NCI-H1092 (cell line): ENCODE measurements around the gene DLG3.

ENCODE experiments used
- DNase-seq: peaks from one replicate; lab custom pipeline; 2025; lab: John Stamatoyannopoulos, UW

The DLG3 gene

GRCh38 chrX:70437921-70438665 is 6.5 kb upstream of the DLG3 start:
- DNase-seq, result no peak

DNA sequence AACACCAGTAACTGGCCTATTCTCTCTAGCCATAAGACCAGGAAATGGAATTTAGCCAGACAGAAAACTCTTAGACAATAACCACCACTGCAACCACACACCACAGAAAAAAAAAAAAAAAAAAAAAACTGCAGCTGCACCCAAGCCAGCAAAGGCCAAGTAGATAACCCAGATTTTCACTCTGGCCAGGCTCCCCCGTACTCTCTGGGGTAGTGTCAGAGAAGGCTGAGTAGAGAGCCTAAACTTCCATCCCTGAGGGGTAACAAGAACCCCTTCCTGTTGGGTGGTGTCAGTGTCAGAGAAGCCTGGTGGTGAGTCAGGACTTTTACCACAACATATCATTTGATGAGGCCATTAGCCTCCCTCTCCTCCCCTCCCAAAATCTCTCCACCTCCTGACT is 5.6 kb upstream of the DLG3 start:
- no peak for DNase-seq

DNA sequence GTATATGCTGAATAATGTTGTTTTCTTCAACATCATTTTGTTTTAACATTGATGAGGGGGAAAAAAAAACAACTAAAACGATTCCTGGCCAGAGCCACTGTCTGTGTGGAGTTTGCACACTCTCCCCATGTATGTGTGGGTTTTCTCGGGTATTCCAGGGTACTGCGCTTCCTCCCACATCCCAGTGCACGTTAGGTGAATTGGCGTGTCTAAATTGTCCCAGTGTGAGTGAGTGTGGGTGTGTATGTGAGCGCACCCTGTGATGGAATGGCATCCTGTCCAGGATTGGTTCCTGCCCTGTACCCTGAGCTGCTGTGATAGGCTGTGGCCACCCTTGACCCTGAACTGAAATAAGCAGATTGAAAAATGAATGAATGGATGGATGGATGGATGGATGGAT is 2.4 kb upstream of the DLG3 start:
- no peak for DNase-seq

DNA sequence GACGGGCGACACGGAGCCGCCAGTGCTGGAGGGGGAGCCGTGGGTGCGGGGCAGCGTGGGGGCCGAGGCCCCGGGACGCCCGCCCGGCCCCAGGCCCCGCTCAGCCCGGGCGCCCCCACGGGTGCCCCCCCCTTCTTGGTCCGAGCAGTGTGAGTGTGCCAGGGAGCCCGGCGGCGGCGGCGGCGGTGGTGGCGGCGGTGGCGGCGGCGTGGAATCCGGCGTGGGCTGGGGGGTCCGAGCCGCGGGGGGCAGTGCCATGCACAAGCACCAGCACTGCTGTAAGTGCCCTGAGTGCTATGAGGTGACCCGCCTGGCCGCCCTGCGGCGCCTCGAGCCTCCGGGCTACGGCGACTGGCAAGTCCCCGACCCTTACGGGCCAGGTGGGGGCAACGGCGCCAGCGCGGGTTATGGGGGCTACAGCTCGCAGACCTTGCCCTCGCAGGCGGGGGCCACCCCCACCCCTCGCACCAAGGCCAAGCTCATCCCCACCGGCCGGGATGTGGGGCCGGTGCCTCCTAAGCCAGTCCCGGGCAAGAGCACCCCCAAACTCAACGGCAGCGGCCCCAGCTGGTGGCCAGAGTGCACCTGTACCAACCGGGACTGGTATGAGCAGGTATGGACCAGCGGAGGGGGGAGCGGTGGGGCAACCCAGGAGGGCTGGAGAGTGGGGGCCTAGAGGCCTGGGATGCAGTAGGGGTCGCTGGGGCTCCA is 466 bp downstream of the DLG3 start:
- DNase-seq, result no peak

DNA sequence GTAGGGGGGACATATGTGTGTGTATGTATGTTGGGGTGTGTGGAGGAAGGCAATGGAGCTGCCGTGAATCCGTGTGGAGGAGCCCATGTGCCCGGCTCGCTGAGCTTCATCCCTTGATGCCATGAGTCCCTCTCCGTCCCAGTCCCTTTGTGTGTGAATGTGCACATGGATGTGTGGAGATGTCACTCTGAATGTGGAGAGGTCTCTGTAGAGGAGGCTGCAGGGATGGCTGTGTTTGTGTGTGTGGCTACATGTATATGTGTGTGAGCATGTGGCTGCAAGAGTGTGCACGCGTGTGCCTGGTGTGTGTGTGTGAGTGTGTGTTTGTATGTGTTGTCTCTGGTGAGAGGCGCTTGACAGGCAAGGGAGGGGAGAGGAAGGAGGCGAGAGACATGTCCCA is 1.3 kb downstream of the DLG3 start:
- no peak for DNase-seq

DNA sequence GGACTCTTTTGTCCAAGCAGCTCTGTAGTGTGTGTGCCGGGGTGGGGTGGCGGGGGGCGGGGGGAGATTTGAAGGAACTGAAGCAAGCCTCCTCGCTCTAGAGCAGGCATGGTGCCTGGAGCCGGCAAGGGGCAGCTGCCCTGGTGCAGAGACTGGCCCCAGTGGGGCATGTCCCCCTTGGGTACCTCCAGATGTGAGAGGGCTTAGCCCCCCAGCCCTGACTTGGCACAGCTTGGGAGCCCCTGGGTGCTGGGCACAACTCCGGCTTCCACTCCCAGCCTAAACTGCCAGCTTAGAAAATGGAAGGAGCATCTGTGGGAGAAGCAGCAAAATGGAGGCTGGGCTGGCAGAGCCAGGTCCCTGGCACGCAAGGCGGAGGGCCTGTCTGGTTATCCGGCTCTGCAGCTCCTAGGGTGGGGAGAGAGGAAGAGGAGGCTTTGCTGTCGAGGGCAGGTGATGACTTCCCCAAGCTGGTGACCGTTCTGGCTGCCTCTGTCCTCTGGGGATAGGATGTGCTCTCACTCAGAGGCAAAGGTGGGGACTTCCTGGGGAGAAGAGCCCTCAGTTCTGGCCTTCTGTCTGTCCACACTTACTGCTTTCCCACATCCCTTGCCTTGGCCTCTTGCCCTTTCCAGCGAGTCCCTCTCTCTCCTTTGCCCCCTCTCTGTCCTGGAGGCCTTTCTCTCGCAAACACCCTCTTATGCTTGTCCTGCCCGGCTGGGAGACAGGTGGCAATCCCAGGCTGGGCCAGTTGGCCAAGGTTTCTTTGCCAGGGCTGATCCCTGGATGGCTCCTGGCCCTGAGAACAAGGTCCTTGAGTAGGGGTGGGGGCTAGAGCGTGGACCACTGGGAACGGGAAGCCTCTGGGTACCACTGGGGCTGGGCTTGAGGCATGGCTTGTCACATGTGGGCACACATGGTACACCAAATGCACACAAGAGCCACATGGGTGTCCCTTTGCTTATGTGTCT is 2.0 kb downstream of the DLG3 start:
- no peak for DNase-seq

GRCh38 chrX:70449457-70449966 is 4.9 kb downstream of the DLG3 start:
- DNase-seq, result no peak

DNA sequence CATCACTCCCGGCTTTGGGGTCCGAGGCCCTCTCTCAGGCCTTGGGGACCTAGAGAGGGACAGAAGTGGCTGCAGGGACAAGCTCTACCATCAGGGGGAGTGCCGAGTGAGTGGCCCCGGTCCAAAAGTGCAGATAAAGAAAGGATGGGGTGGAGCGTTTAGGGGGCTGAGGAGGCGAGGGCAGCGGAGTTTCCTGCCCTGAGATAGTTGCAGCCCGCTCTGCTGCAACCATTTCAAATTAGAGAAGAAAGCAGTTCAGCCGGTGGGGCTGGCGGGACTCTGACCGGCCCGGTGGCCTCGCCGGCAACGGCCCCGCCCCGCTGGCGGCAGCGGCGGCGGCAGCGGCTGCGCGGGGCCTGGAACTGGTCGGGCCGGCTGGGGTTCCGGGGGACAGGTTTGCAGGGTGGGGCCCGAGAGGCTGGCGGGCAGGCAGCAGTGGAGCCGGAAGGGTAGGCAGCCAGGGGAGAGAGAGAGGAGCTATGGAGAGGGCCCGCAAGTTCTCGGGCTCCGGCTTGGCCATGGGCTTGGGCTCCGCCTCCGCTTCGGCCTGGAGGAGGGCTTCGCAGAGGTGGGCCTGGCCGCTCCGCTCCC is 7.6 kb downstream of the DLG3 start:
- DNase-seq, result peak; percentile 18

DNA sequence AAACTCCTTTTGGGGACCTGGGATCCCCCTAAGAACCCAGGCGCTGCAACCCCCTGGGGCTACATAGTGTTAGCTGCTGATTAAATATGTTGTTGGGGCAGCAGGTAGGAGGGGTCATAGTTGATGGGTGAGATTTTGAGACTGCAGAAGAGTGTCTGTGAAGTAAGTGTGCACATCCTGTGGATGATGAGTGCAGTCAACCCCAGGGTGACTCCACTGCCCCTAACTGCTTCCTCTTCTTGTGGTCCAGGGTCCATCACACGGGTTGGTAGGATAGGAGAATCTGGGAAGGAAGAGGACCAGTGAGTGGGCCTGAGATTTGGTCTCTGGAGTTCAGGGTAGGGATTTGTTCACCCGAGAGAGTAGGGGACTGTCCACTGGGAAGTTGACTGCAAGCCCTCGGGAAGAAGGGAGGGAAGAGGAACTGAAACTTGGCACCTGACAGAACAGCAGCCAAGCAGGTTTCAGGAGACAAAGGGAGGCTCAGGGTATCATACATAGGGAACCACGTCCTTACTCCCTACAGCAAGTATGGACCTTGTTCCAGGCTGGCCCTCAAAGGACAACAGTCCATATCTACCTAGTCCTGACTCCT is 8.5 kb downstream of the DLG3 start:
- no peak for DNase-seq

- DNase-seq, result peak; percentile 87
Observed at GRCh38 chrX:70454441-70455365, 10.1 kb downstream of the DLG3 start.

DNA sequence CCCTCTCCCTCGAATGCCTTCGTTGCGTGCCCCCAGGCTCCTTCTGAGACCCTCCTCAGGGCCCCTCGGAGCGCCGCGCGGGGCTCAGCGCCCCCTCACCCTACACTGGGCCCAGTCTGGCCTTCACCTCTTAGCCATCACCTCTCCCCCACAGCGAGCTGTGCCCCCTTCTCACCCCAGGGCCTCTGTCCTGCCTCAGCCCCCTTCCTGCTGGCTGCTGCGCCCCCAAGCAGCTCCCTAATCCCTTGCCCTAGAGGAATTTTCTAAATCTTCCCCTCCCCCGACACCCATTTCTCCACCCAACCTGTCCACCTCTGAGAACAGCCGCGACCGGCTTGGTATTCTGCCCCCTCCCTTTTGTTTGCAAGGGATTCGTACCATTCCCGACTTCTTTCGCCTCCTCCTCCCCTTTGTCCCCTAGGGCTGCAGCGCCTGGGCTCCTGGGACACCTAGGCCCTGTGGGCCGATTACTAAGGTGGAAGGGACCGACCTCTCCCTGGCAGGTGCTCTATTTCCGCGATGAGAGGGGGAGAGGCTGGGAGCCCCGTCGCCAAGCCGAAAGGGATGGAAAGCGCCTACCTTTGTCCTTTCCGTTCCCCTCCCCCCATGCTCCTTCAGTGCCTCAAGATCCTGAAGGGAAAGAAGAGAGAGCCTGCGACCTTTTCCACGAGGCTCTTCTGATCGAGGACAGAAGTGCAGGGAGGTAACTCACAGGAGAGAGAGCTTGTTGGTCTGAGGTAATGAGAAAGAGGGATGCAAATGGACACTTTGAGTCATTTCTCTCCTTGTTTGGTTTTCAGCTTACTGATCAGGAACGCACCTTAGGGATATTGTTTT is 10.9 kb downstream of the DLG3 start:
- DNase-seq, result peak; percentile 16

DNA sequence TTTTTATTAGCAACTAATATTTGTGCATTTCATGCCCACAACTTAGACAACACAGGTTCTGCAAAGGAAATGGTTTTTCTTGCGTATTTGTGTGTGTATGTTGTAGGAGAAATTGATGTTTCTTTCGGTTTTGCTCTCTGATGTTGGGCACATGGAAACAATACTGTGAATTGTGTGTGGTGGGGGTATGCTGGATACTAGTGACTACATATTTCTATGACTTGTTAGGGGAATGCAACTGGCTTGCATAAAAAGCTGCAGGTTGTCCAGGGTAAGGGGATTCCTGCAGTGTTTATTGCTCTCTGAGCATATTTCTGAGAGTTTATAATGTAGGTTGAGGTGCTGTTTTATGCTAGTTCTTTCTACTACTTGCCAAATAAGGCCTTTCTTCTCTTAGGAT is 11.6 kb downstream of the DLG3 start:
- no peak for DNase-seq

DNA sequence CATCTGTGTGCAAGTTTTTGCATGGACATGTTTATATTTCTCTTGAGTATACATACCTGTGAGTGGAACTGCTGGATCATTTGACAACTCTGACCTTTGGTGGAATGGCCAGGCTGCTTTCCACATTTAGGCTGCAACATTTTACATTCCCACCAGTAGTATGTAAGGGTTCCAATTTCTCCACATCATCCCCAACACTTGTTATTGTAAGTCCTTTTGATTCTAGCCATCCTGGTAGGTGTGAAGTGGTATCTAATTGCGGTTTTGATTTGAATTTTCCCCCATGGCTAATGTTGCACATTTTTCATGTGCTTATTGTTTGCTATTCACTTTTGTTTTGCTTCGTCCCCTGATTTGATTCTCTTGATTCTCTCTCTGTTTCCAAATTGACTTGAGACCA is 16.4 kb downstream of the DLG3 start:
- no peak for DNase-seq

GRCh38 chrX:70464051-70464450 is 19.4 kb downstream of the DLG3 start:
- no peak for DNase-seq

- no peak for DNase-seq
Observed at GRCh38 chrX:70466968-70467367, 22.3 kb downstream of the DLG3 start.

DNA sequence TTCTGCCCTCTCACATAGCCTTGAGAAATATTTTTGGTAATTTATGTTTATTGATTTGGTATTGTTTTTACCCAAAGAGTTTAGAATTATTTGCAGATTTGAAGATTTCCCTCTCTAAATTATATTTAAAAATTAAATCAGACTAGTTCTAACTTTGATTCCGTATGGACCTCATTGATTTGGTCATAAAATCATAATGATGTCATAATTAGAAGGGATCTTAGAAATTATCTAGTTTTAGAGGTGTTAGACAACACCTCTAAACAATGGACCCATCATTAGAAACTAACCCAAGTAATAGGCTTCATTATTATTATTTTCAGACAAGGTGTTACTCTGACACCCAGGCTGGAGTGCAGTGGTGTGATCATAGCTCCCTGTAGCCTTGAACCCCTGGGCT is 24.1 kb downstream of the DLG3 start:
- no peak for DNase-seq

DNA sequence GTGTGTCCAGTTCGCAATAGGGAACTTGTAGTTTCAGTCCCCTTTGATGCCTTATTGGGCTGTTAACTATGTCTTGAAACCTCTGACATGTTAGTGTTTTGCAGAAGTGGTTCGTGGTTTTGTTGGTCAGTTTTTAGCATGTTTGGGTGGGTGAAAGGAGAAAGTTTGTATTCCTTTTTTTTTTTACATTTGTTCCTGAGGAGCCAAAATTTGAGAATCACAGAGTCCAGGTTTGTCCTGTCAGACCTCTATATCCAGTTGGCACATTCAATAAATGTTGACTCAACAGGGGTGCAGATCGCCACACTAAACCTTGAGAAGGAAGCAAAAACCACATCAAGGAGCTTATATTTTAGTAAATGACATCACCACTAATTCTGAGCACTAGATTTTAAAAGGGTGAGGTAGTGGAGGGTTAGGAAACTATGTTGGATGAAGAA is 26.2 kb downstream of the DLG3 start:
- no peak for DNase-seq

- no peak for DNase-seq
Observed at GRCh38 chrX:70476166-70476933, 31.7 kb downstream of the DLG3 start.
